GM18951 (cell line): ENCODE measurements around the gene ITGB5.

Experiments
- POLR2A ChIP-seq: IDR thresholded peaks from 4 replicates; pipeline ENCODE4 v1.6.1; 2011; ENCODE audit warnings: mild to moderate bottlenecking; ENCODE audit not compliant: insufficient read length, insufficient read depth; ENCODE audit errors: extremely low read depth
- in situ Hi-C: fragments of 300-500 bp; cut with MboI; formaldehyde crosslinking; loops from one replicate; pipeline ENCODE4 v1.12.0; 2022; ENCODE audit warnings: low sequenced_read_pairs, mixed read lengths, inconsistent platforms; ENCODE audit not compliant: unreplicated experiment

ITGB5 gene

DNA sequence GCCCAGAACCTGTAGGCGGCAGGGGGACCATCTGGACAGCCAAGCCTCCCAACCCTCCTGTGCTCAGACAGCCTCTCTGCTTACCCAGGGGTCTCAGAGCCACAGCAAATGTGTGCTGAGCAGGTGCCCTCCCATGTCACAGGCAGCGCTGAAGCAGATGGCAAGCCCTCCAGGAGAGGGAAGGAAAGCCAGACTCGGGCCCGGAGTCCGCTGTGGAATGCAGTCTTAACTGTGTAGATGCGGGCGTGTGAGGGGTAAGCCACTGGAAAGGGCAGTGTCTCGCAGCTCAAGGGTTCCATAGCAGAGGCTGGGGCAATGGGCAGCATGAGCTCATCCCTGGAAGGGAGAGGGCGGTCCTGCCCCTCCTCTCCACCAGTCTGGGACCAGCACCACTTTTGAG is 111.3 kb downstream of the ITGB5 start:
- in situ Hi-C loops = no loop called here
- no peak for TF ChIP-seq POLR2A

DNA sequence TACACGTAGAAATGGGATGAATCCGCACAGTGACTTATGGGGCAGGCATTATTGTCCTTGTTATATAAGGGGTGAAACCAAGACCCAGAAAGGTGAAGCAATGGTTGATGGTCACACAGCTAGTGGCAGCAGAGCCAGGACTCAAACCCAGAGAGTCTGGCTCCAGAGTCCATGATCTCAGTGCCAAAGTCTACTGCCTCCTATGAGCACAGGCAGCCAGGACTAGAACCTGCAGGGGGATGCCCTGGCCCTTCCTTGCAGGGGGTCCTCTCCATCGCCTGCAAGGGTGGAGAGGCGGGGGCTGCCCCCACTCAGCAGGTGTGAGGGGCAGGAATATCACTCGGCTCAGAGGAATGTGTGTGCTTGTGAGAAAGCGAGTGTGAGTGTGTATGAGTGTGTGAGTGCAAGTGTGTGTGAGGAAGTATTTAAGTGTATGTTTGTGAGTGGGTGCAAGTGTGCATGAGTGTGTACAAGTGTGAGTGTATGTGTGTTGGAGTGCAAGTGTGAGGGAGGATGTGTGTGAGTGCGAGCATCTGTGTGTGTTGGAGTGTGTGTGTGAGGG is 112.2 kb downstream of the ITGB5 start:
- in situ Hi-C loops = loop anchor here (25.0 kb wide), 1 partner anchor 637 kb away; no protein-coding TSS in a partner anchor
- TF ChIP-seq POLR2A = no peak

GRCh38 chr3:124774327-124774718 is 112.8 kb downstream of the ITGB5 start:
- TF ChIP-seq POLR2A = no peak
- in situ Hi-C loops = loop anchor here (25.0 kb wide), 1 partner anchor 638 kb away; no protein-coding TSS in a partner anchor

DNA sequence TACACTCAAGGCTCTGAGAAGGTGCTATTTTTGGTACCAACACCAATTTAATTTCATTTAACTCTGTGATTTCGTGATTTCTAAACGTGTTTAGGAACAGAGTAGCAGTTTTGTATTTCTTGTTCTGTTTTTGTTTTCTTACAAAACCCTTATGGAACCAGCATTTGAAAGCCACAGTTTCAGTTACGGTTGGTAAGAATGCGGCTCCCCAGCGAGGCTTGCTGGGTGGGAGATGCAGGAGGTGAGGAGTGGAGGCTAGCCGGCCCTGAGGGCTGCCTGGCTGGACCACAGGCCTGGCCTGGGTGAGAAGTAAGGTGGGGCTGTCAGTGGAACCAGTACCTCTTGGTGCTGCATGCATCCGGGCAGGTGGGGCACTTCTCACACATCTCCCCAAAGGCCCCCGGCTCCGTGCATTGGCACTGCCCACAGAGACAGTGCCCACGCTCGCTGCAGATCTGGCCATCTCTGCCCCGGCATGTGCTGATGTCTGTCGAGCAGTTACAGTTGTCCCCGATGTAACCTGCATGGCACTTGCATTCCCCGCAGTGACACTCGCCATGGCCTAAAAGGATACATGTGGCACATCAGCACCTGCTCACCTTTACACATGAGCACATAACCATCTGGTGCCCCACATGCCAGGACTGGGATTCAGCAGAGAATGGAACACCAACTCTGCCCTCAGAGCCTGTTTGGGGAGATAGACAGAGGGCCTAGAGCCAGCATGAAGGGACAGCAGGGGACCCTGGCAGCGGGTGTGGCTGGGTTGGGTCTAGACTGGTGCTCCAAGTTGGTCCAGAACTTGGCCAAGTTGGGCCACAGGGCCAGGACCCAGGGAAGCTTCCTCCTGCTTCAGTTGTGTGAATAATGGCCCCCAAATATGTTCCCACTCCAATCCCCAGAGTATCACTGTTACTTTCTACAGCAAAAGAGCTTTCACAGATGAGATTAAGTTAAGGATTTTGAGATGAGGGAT is 113.5 kb downstream of the ITGB5 start:
- in situ Hi-C loops = loop anchor here (25.0 kb wide), 1 partner anchor 639 kb away; no protein-coding TSS in a partner anchor
- TF ChIP-seq POLR2A = no peak

- in situ Hi-C loops = loop anchor here (25.0 kb wide), 1 partner anchor 640 kb away; no protein-coding TSS in a partner anchor
- no peak for TF ChIP-seq POLR2A
Observed at GRCh38 chr3:124772081-124772831, 114.9 kb downstream of the ITGB5 start.

GRCh38 chr3:124771083-124771445 is 116.1 kb downstream of the ITGB5 start:
- TF ChIP-seq POLR2A = no peak
- in situ Hi-C loops = loop anchor here (25.0 kb wide), 1 partner anchor 641 kb away; no protein-coding TSS in a partner anchor

DNA sequence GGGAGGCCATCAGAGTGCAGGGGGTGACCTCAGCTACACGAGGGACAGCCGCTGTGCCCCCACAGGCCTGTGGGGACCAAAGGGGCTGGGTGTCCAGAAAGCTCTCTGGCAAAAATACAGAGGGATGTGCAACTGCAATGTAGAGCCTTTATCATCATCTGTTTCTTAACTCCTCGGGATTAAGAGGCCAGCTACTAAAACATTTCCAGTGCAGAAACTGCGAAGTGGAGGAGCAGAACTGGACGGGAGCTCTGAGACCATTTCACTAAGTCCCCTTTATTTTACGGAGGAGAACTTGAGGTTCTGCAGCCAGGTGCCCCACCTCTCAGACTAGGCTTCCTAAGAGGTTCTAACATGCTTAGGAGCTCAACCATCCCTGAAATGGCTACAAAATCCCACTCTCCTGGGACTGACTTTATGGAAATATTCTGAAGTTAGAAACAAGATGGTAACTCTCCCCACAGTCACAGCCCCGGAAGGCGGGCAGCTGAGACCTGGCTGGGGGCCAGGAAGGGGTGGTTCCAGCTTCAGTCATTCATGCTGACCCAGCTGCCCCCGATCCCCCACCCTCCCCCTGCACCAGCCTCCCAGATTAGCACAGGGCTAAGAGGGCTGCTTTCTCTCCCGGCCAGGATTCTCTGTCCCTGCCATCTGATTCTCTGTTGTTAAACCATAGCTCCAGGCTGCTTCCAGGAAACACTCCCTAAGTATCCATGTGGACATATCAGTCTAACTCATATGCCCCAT is 116.7 kb downstream of the ITGB5 start:
- in situ Hi-C loops = loop anchor here (25.0 kb wide), 1 partner anchor 642 kb away; no protein-coding TSS in a partner anchor
- no peak for TF ChIP-seq POLR2A

DNA sequence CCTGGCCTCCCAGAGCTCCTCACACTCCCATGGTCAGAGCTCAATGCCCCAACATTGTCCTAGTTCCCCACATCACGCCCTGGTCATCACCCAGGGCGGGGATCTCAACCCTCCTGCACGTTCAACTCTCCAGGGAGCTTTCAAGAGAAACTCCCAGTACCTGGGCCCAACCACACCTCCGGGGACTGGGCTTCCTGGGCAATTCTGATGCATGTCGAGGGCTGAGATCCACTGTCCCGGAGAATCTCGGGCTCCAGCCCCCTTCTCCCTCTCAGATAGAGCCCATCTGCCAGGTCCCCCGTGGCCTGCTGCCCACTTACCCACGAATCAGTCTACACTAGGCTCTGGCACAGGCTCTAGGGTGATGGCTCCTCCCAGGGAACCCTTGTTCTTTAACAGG is 117.7 kb downstream of the ITGB5 start:
- in situ Hi-C loops = loop anchor here (25.0 kb wide), 1 partner anchor 643 kb away; no protein-coding TSS in a partner anchor
- TF ChIP-seq POLR2A = no peak

- in situ Hi-C loops = loop anchor here (25.0 kb wide), 1 partner anchor 643 kb away; no protein-coding TSS in a partner anchor
Observed at GRCh38 chr3:124768812-124769211, 118.4 kb downstream of the ITGB5 start.

DNA sequence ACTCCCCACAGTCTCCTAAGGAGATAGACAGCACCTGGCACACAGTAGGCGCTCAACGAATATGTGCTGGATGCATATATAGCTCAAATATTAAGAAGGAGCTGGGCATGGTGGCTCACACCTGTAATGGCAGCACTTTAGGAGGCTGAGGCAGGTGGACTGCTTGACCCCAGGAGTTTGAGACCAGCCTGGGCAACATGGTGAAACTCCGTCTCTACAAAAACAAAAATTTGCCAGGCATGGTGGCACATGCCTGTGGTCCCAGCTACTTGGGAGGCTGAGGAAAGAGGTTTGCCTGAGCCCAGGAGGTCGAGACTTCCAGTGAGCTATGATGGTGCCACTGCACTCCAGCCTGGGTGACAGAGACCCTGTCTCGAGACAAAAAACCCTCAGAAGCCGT is 119.5 kb downstream of the ITGB5 start:
- TF ChIP-seq POLR2A = no peak
- in situ Hi-C loops = loop anchor here (25.0 kb wide), 1 partner anchor 645 kb away; no protein-coding TSS in a partner anchor

More at GRCh38 chr3:124768812-124769211, 118.4 kb downstream of the ITGB5 start:
- TF ChIP-seq POLR2A = no peak

- in situ Hi-C loops = loop anchor here (25.0 kb wide), 1 partner anchor 645 kb away; no protein-coding TSS in a partner anchor
- TF ChIP-seq POLR2A = no peak
Observed at GRCh38 chr3:124767264-124767663, 119.9 kb downstream of the ITGB5 start.
